Suprapubic skin (tissue), 4 donors: ENCODE results near the gene GNA12. TPM values are rescaled to one million over a fixed set of nuclear protein-coding genes. Genes with fewer than 3 reads are reported as not detected.
"Not testable (repeated sequence)": the region's sequence is repeated elsewhere in the genome, so short reads cannot be mapped to it uniquely, and the experiment has no call there.

Experiments
- DNase-seq, 2 donors: peaks; one replicate each; pipeline ENCODE4 v3.0.0-alpha.2; 2019; ENCODE audit warnings: low spot score in 2 of 2
- H3K27ac ChIP-seq: fragments of 200-600 bp; sonication (generic); one replicate; pipeline ENCODE4 v1.5.1; 2019
- H3K27me3 ChIP-seq: fragments of 200-600 bp; sonication (generic); one replicate; pipeline ENCODE4 v1.5.1; 2019
- H3K36me3 ChIP-seq: fragments of 200-600 bp; sonication (generic); one replicate; pipeline ENCODE4 v1.5.1; 2019
- H3K4me1 ChIP-seq: fragments of 200-600 bp; sonication (generic); one replicate; pipeline ENCODE4 v1.5.1; 2019
- H3K4me3 ChIP-seq: fragments of 200-600 bp; sonication (generic); one replicate; pipeline ENCODE4 v1.5.1; 2019; ENCODE audit warnings: mild to moderate bottlenecking
- H3K9me3 ChIP-seq: fragments of 200-600 bp; sonication (generic); one replicate; pipeline ENCODE4 v1.5.1; 2019
- CTCF ChIP-seq, 2 donors: fragments of 200-600 bp in 1 of 2; fragments of 450-650 bp in 1 of 2; sonication (generic) in 1 of 2; IDR thresholded peaks; one replicate each; pipeline ENCODE4 v1.5.1; 2016 to 2019; ENCODE audit warnings: antibody characterized with exemption in 2 of 2, mild to moderate bottlenecking in 1 of 2, moderate library complexity in 1 of 2
- EP300 ChIP-seq: sonication (generic); formaldehyde crosslinking; IDR thresholded peaks from one replicate; pipeline ENCODE4 v1.6.1; 2017; ENCODE audit warnings: antibody characterized with exemption
- POLR2A ChIP-seq, 2 donors: fragments of 450-650 bp; IDR thresholded peaks; one replicate each; pipeline ENCODE4 v1.6.1; 2017; ENCODE audit warnings: antibody characterized with exemption in 2 of 2, mild to moderate bottlenecking in 2 of 2, moderate library complexity in 2 of 2
- POLR2AphosphoS5 ChIP-seq, 3 donors: sonication (generic); formaldehyde crosslinking; IDR thresholded peaks; one replicate each; pipeline ENCODE4 v1.6.1; 2017; ENCODE audit warnings: antibody characterized with exemption in 3 of 3
- WGBS: methylation state at CpG from one replicate; pipeline ENCODE4 v1.1.5; 2018; 5-methylcytosine and 5-hydroxymethylcytosine counted together
- total RNA-seq, 4 donors: library from RNA; depleted of rRNA; stranded (reverse); fragments of >200 nt; gene quantifications; one replicate each; pipeline ENCODE4 v1.1.0, GENCODE V29; 2016

GNA12 gene
- total RNA-seq, 4 donors from 2014 or later = 9.7 to 15.0 (median 13.3) TPM

- DNase-seq = peak; percentile 46 to 72
- H3K27ac ChIP-seq = peak overlapping the region; percentile 4
- 80% methylated on average over 33 of the region's 33 CpGs for WGBS
- no peaks in the 10 kb centered on the region for H3K9me3 ChIP-seq
- no peaks in the 10 kb centered on the region for H3K27me3 ChIP-seq
- H3K4me1 ChIP-seq = peaks cover 19% of the 10 kb centered on the region
- TF ChIP-seq CTCF (IDR thresholded peaks at IDR 0.05) (no peak), POLR2AphosphoS5 (IDR thresholded peaks at IDR 0.05) (no peak), EP300 (no peak), POLR2A (IDR thresholded peaks at IDR 0.05) (no peak)
- H3K4me3 ChIP-seq = no peak overlapping the region
- peaks cover 24% of the 10 kb centered on the region for H3K36me3 ChIP-seq
These were observed 114.0 kb downstream of the GNA12 start for GRCh38 chr7:2729893-2730716.

GRCh38 chr7:2729031-2729892 lies 114.8 kb downstream of the GNA12 start:
- H3K27ac ChIP-seq = peak overlapping the region; percentile 4
- no peak for TF ChIP-seq POLR2AphosphoS5 (IDR thresholded peaks at IDR 0.05)
- TF ChIP-seq CTCF (IDR thresholded peaks at IDR 0.05) = no peak
- H3K36me3 ChIP-seq = peaks cover 24% of the 10 kb centered on the region
- peaks cover 10% of the 10 kb centered on the region for H3K4me1 ChIP-seq
- H3K9me3 ChIP-seq = no peaks in the 10 kb centered on the region
- peak; percentile 50 to 66 for DNase-seq
- H3K4me3 ChIP-seq = no peak overlapping the region
- 81% methylated on average over 37 of the region's 37 CpGs for WGBS
- no peaks in the 10 kb centered on the region for H3K27me3 ChIP-seq

GRCh38 chr7:2728316-2729030 lies 115.6 kb downstream of the GNA12 start:
- no peaks in the 10 kb centered on the region for H3K9me3 ChIP-seq
- H3K27ac ChIP-seq = no peak overlapping the region
- 80% methylated on average over 15 of the region's 15 CpGs for WGBS

GRCh38 chr7:2727206-2727605 lies 116.9 kb downstream of the GNA12 start:
- 89% methylated on average over 13 of the region's 13 CpGs for WGBS

More at GRCh38 chr7:2728316-2729030, 115.6 kb downstream of the GNA12 start:
- DNase-seq = peak; percentile 32 to 55
- TF ChIP-seq POLR2A (IDR thresholded peaks at IDR 0.05) (peak in 1 of 2 donors; percentile 7), EP300 (no peak)
- peaks cover 7% of the 10 kb centered on the region for H3K4me1 ChIP-seq
- no peaks in the 10 kb centered on the region for H3K27me3 ChIP-seq
- H3K36me3 ChIP-seq = peaks cover 25% of the 10 kb centered on the region
- no peak overlapping the region for H3K4me3 ChIP-seq

GRCh38 chr7:2726316-2727018 lies 117.6 kb downstream of the GNA12 start:
- WGBS = 96% methylated on average over 9 of the region's 18 CpGs
- peaks cover 27% of the 10 kb centered on the region for H3K36me3 ChIP-seq
- TF ChIP-seq CTCF (IDR thresholded peaks at IDR 0.05) (no peak), EP300 (no peak), POLR2AphosphoS5 (IDR thresholded peaks at IDR 0.05) (no peak), POLR2A (IDR thresholded peaks at IDR 0.05) (no peak)
- H3K9me3 ChIP-seq = no peaks in the 10 kb centered on the region
- H3K27ac ChIP-seq = no peak overlapping the region
- no peaks in the 10 kb centered on the region for H3K4me1 ChIP-seq
- no peaks in the 10 kb centered on the region for H3K27me3 ChIP-seq
- H3K4me3 ChIP-seq = no peak overlapping the region
- peak; percentile 53 to 69 for DNase-seq

More at GRCh38 chr7:2727206-2727605, 116.9 kb downstream of the GNA12 start:
- DNase-seq = peak; percentile 21 to 60
- not testable (repeated sequence) for H3K9me3 ChIP-seq, H3K27me3 ChIP-seq, H3K4me3 ChIP-seq, H3K27ac ChIP-seq, H3K4me1 ChIP-seq
- peaks cover 27% of the 10 kb centered on the region for H3K36me3 ChIP-seq
